ENCODE results near the gene CYFIP1.
A peak's percentile ranks its signal among the peaks of the same experiment; 100 is the strongest.

CYFIP1 gene

DNA sequence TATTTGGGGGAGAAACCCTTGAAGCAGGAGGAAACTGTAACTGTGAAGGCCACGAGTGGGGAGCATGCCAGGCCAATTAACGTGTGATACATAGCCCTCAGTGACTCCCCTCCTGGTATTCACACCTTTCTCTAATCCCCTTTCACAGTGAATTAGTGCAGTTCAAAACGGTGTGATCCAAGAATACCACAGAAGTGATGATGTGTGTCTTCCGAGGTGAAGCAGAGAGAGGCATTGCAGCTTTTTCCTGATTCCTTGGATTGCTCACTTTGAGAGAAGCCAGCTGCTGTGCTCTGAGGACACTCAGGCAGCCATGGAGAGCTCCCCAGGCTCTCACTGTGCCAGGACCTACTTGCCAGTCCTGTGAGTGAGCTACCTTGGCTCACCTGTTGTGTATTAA, 124.4 kb downstream of the CYFIP1 start:
- DNase-seq (ENCODE audit: low spot score) = no peak
- peaks cover 2% of the 10 kb centered on the region for H3K4me1 Mint-ChIP-seq (ENCODE audit: low read depth)
- H3K27me3 Mint-ChIP-seq (ENCODE audit: low read depth) = no peaks in the 10 kb centered on the region
- no peaks in the 10 kb centered on the region for H3K9me3 Mint-ChIP-seq
- H3K4me3 Mint-ChIP-seq = no peak overlapping the region
- H3K27ac Mint-ChIP-seq = no peak overlapping the region
- H3K36me3 Mint-ChIP-seq (ENCODE audit: low read depth) = peaks cover 44% of the 10 kb centered on the region

GRCh38 chr15:22851513-22851912, 128.7 kb downstream of the CYFIP1 start:
- peaks cover 30% of the 10 kb centered on the region for H3K36me3 Mint-ChIP-seq (ENCODE audit: low read depth)

DNA sequence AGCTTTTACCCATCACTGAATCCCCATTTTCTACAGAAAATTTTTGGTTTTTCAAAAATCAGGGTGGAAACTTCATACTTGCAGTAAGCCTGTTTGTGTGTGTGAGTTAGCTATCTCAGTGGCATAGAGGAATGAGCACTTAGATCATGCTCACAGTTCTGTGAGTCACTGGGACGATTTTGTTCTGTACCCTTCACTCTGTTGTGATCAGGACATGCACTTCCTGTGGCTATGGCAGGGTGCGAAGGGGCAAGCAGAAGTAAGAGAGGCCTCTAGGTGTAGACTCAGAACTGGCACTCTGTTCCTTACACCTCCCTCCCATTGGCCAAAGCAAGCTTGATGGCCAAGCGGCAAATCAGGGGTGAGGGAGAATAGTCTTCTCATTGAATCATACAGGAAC, 130.1 kb downstream of the CYFIP1 start:
- Mint-ChIP-seq H3K4me1 (ENCODE audit: low read depth) (peaks cover 10% of the 10 kb centered on the region), H3K36me3 (ENCODE audit: low read depth) (peaks cover 31% of the 10 kb centered on the region), H3K27me3 (ENCODE audit: low read depth) (no peaks in the 10 kb centered on the region), H3K4me3 (no peak overlapping the region), H3K27ac (no peak overlapping the region), H3K9me3 (no peaks in the 10 kb centered on the region)
- no peak for DNase-seq (ENCODE audit: low spot score)

More at GRCh38 chr15:22851513-22851912, 128.7 kb downstream of the CYFIP1 start:
- H3K27me3 Mint-ChIP-seq (ENCODE audit: low read depth) = no peaks in the 10 kb centered on the region
- peaks cover 11% of the 10 kb centered on the region for H3K4me1 Mint-ChIP-seq (ENCODE audit: low read depth)
- no peak for DNase-seq (ENCODE audit: low spot score)
- no peak overlapping the region for H3K4me3 Mint-ChIP-seq
- H3K27ac Mint-ChIP-seq = no peak overlapping the region
- H3K9me3 Mint-ChIP-seq = no peaks in the 10 kb centered on the region

GRCh38 chr15:22846073-22846472, 134.1 kb downstream of the CYFIP1 start:
- Mint-ChIP-seq H3K27ac (no peak overlapping the region), H3K4me3 (no peak overlapping the region), H3K4me1 (ENCODE audit: low read depth) (peaks cover 22% of the 10 kb centered on the region), H3K9me3 (no peaks in the 10 kb centered on the region), H3K27me3 (ENCODE audit: low read depth) (no peaks in the 10 kb centered on the region), H3K36me3 (ENCODE audit: low read depth) (peaks cover 30% of the 10 kb centered on the region)
- no peak for DNase-seq (ENCODE audit: low spot score)

GRCh38 chr15:22845289-22845900, 134.8 kb downstream of the CYFIP1 start:
- Mint-ChIP-seq H3K9me3 (no peaks in the 10 kb centered on the region), H3K4me3 (no peak overlapping the region), H3K27ac (no peak overlapping the region), H3K36me3 (ENCODE audit: low read depth) (peaks cover 28% of the 10 kb centered on the region), H3K27me3 (ENCODE audit: low read depth) (no peaks in the 10 kb centered on the region), H3K4me1 (ENCODE audit: low read depth) (peaks cover 25% of the 10 kb centered on the region)
- no peak for DNase-seq (ENCODE audit: low spot score)

DNA sequence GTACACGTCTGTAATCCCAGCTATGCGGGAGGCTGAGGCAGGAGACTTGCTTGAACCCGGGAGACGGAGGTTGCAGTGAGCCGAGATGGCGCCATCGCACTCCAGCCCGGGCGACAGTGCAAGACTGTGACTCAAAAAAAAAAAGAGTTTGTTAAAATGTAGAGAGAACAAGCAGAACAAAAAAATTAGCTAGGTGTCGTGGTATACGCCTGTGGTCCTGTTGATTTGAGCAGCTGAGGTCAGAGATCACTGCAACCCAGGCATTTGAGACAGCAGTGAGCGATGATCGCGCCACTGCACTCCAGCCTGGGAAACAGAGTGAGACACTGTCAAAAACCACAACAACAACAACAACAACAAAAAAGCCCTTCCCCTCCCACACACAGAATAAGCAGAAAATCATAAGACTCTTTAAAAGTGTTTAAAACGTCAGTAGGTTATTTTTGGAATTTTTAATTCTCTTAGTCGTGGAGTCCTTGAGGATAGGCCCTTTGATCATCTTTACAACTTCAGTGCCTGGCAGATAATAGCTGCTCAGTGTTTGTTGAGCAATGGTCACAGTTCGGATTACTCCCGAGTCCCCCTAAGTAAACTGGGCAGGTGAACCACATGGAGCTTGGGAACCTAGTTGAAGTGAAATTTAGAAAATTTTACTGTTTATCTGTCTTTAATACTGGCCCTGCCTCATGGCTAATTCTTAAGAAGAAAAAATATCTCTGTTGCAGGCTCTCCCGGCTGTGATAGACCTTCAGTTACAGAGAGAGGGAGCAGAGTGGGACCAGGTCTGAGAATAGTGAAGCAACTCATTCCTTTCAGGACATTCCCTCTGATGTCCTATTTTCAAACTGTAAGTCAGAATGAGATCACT, 135.5 kb downstream of the CYFIP1 start:
- Mint-ChIP-seq H3K4me1 (ENCODE audit: low read depth) (peaks cover 23% of the 10 kb centered on the region), H3K27me3 (ENCODE audit: low read depth) (no peaks in the 10 kb centered on the region), H3K9me3 (no peaks in the 10 kb centered on the region), H3K4me3 (no peak overlapping the region), H3K27ac (no peak overlapping the region), H3K36me3 (ENCODE audit: low read depth) (peaks cover 30% of the 10 kb centered on the region)
- no peak for DNase-seq (ENCODE audit: low spot score)

GRCh38 chr15:22839046-22839695, 141.0 kb downstream of the CYFIP1 start:
- peak overlapping the region; percentile 96 for H3K4me3 Mint-ChIP-seq
- peaks cover 20% of the 10 kb centered on the region for H3K4me1 Mint-ChIP-seq (ENCODE audit: low read depth)
- H3K27ac Mint-ChIP-seq = peak overlapping the region; percentile 96
- peaks cover 8% of the 10 kb centered on the region for H3K27me3 Mint-ChIP-seq (ENCODE audit: low read depth)
- peaks cover 13% of the 10 kb centered on the region for H3K36me3 Mint-ChIP-seq (ENCODE audit: low read depth)
- H3K9me3 Mint-ChIP-seq = no peaks in the 10 kb centered on the region
- DNase-seq (ENCODE audit: low spot score) = no peak

DNA sequence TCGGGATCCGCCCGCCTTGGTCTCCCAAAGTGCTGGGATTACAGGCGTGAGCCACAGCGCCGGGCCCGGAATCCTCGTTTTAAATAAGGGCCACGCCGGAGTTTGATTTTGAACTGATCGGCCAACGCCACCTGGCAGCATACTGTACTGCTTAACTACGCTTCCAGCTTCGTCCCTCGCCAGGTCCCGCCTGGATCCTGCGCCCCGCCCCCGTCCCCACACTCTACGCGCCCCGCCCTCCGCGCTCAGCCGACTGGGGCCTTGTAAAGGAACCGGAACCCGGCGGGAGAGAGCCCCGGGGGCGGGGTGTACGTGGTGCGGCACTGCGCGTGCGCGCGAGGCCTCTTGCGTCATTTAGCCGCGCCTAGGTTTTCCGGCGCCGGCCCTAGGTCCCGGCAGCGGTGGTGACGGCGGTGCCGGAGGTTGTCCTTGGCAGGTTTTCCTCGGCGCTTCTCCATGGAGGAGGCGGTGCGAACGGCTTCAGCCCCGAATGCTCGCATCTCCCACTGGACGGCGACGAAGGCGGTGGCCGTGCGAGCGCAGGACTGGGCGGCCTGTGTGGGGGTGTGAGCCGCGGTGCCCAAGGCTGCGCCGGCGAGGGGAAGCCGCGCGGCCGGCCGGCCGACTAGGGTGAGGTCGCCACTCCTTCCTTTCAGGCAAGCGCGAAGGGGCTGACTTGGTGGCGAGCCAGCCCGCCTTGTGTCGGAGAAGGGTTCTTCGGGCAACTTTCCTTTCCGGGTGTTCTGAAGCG, 141.7 kb downstream of the CYFIP1 start, which contains the start of gene NIPA2:
TSS of gene NIPA2 (plus strand) at position 375 of the 751 bp plus-strand sequence. CDS start 13,066 bp downstream, outside the sequence.
- Mint-ChIP-seq H3K27ac (peak within 1 kb of the TSS; percentile 96), H3K4me3 (peak within 1 kb of the TSS; percentile 96), H3K9me3 (no peaks in the 10 kb centered on the region), H3K27me3 (ENCODE audit: low read depth) (peaks cover 8% of the 10 kb centered on the region), H3K4me1 (ENCODE audit: low read depth) (peaks cover 20% of the 10 kb centered on the region), H3K36me3 (ENCODE audit: low read depth) (peaks cover 13% of the 10 kb centered on the region)
- peak; percentile 99 for DNase-seq (ENCODE audit: low spot score)

- no peak for DNase-seq (ENCODE audit: low spot score)
- no peak overlapping the region for H3K27ac Mint-ChIP-seq
Observed at GRCh38 chr15:22831473-22831872, 148.7 kb downstream of the CYFIP1 start.

GRCh38 chr15:22827125-22827524, 153.0 kb downstream of the CYFIP1 start:
- Mint-ChIP-seq H3K27ac (no peak overlapping the region), H3K27me3 (ENCODE audit: low read depth) (no peaks in the 10 kb centered on the region), H3K4me3 (no peak overlapping the region), H3K4me1 (ENCODE audit: low read depth) (no peaks in the 10 kb centered on the region), H3K9me3 (no peaks in the 10 kb centered on the region), H3K36me3 (ENCODE audit: low read depth) (peaks cover 21% of the 10 kb centered on the region)
- DNase-seq (ENCODE audit: low spot score) = no peak

More at GRCh38 chr15:22831473-22831872, 148.7 kb downstream of the CYFIP1 start:
- H3K4me3 Mint-ChIP-seq = no peak overlapping the region
- H3K4me1 Mint-ChIP-seq (ENCODE audit: low read depth) = no peaks in the 10 kb centered on the region
- H3K36me3 Mint-ChIP-seq (ENCODE audit: low read depth) = peaks cover 2% of the 10 kb centered on the region
- no peaks in the 10 kb centered on the region for H3K9me3 Mint-ChIP-seq
- peaks cover 8% of the 10 kb centered on the region for H3K27me3 Mint-ChIP-seq (ENCODE audit: low read depth)

DNA sequence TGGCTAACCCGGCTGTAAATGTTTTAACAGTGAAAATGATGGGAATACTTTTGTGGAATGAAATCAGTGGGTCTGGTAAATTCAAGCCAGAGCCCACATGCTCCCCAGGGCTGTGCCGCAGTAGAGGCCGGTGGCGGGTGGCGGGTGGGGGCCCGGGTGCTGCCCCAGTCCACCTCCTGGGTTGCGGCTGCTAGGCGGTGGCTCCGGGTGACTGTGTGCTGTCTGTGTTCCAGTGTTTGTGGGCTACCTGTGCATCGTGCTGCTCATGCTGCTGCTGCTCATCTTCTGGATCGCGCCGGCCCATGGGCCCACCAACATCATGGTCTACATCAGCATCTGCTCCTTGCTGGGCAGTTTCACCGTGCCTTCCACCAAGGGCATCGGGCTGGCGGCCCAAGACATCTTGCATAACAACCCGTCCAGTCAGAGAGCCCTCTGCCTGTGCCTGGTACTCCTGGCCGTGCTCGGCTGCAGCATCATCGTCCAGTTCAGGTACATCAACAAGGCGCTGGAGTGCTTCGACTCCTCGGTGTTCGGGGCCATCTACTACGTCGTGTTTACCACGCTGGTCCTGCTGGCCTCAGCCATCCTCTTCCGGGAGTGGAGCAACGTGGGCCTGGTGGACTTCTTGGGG, 156.6 kb downstream of the CYFIP1 start:
- DNase-seq (ENCODE audit: low spot score) = no peak
- H3K36me3 Mint-ChIP-seq (ENCODE audit: low read depth) = peaks cover 28% of the 10 kb centered on the region
- no peak overlapping the region for H3K4me3 Mint-ChIP-seq
- H3K27me3 Mint-ChIP-seq (ENCODE audit: low read depth) = no peaks in the 10 kb centered on the region
- H3K9me3 Mint-ChIP-seq = no peaks in the 10 kb centered on the region
- no peak overlapping the region for H3K27ac Mint-ChIP-seq
- H3K4me1 Mint-ChIP-seq (ENCODE audit: low read depth) = no peaks in the 10 kb centered on the region

GRCh38 chr15:22819651-22820050, 160.5 kb downstream of the CYFIP1 start:
- no peak for DNase-seq (ENCODE audit: low spot score)
- H3K4me3 Mint-ChIP-seq = no peak overlapping the region
- H3K4me1 Mint-ChIP-seq (ENCODE audit: low read depth) = peaks cover 3% of the 10 kb centered on the region
- peaks cover 20% of the 10 kb centered on the region for H3K36me3 Mint-ChIP-seq (ENCODE audit: low read depth)
- H3K9me3 Mint-ChIP-seq = no peaks in the 10 kb centered on the region
- H3K27me3 Mint-ChIP-seq (ENCODE audit: low read depth) = no peaks in the 10 kb centered on the region
- no peak overlapping the region for H3K27ac Mint-ChIP-seq

All from T-helper 2 cell treated with Interferon-gamma antibody and Interleukin-4, amounts not matched to agents 5 μg/mL and 100 μg/mL, for 36 hours (primary cell).